ENCODE data around the gene CARD11. TPM values are rescaled to one million over a fixed set of nuclear protein-coding genes. Genes with fewer than 3 reads are reported as not detected.

Gene CARD11
- total and polyA plus RNA-seq, 2 of the 13 experiments (the other 11 are each of a cell fraction or from before 2014, with no cell fraction given), result 0.04 TPM; not detected in 1

- TF ChIP-seq TFDP2 (CRISPR knock-in tag; IDR thresholded peaks at IDR 0.05), result no peak
- TF ChIP-seq HMGXB3 (CRISPR knock-in tag; IDR thresholded peaks at IDR 0.05; ENCODE audit: borderline replicate concordance), result no peak
- TF ChIP-seq TBX2 (CRISPR knock-in tag; IDR thresholded peaks at IDR 0.05; ENCODE audit: borderline replicate concordance), result no peak
- TF ChIP-seq ATF7 (IDR thresholded peaks at IDR 0.05), result no peak
- no peak for TF ChIP-seq ATF7 (CRISPR knock-in tag; IDR thresholded peaks at IDR 0.05)
Measured at GRCh38 chr7:2912684-2913439, 130.8 kb downstream of the CARD11 start (continued).

GRCh38 chr7:2911466-2911865, 132.2 kb downstream of the CARD11 start:
- Histone ChIP-seq H3K27ac (ENCODE audit: extremely low read length, insufficient read depth, low read length) (no peak overlapping the region), H3K4me1 (ENCODE audit: insufficient read depth, low read length) (no peaks in the 10 kb centered on the region), H3K79me2 (ENCODE audit: insufficient read depth, low read length) (no peaks in the 10 kb centered on the region), H3K4me3 (replicated peaks in 1 of 3; ENCODE audit: insufficient read depth in 1 of 3, low read depth in 2 of 3, low read length in 3 of 3) (no peak overlapping the region), H3K27me3 (ENCODE audit: control insufficient read depth in 1 of 2, insufficient read depth in 2 of 2, low read length in 2 of 2) (peaks cover 6 to 12% of the 10 kb centered on the region in 2 experiments; a peak in 1 of 5 replicates), H3K9me3 (ENCODE audit: low read length) (no peaks in the 10 kb centered on the region), H4K20me1 (ENCODE audit: insufficient read depth, low read length) (no peaks in the 10 kb centered on the region), H2AFZ (ENCODE audit: low read length) (no peak overlapping the region), H3K9ac (ENCODE audit: insufficient read depth, low read depth, low read length) (no peak overlapping the region), H3K4me2 (ENCODE audit: low read depth, low read length) (no peak overlapping the region), H3K36me3 (replicated peaks in 1 of 2; ENCODE audit: control insufficient read depth in 1 of 2, insufficient read depth in 2 of 2, low read length in 2 of 2) (no peaks in the 10 kb centered on the region)
- intact Hi-C loops (cut with micrococcal nuclease; ENCODE audit: unreplicated experiment) (no loop called here), in situ Hi-C loops (cut with HindIII; ENCODE audit: extremely low pct_ligation_motif_present, low pct_unique_long_range_greater_than_20kb) (no loop called here)
- DNase-seq (ENCODE audit: low spot score), result no peak
- POLR2A ChIA-PET, result no interaction called here
- no TSS peak for BruUV-seq (replicated peaks)
- FAIRE-seq, result no peak
- ATAC-seq, result no peak
- no peak for TF ChIP-seq ZNF775 (CRISPR knock-in tag; IDR thresholded peaks at IDR 0.05; ENCODE audit: borderline replicate concordance)
- TF ChIP-seq HINFP (CRISPR knock-in tag; IDR thresholded peaks at IDR 0.05; ENCODE audit: low read depth), result no peak
- TF ChIP-seq ZZZ3 (CRISPR knock-in tag; IDR thresholded peaks at IDR 0.05; ENCODE audit: borderline replicate concordance), result no peak
- no peak for TF ChIP-seq GMEB1 (CRISPR knock-in tag; IDR thresholded peaks at IDR 0.05; ENCODE audit: borderline replicate concordance)
- no peak for TF ChIP-seq RFX3 (CRISPR knock-in tag; IDR thresholded peaks at IDR 0.05)
- TF ChIP-seq ZNF772 (CRISPR knock-in tag; IDR thresholded peaks at IDR 0.05), result no peak
- no peak for TF ChIP-seq ZNF605 (CRISPR knock-in tag; IDR thresholded peaks at IDR 0.05)
- WGBS (ENCODE audit: low lambda C conversion rate), result 30% methylated on average over 8 of the region's 13 CpGs
- CTCF ChIA-PET (ENCODE audit: low intra/inter-chr PET ratio, low total read pairs), result no interaction called here
